NCI-H2171 treated with DMSO at 0.1 percent for 48 hours (cell line): ENCODE measurements around the gene NPFFR1.

ENCODE experiments used
- DNase-seq: peaks from one replicate; lab custom pipeline; 2025; lab: John Stamatoyannopoulos, UW

The NPFFR1 gene

GRCh38 chr10:70315276-70315675 is 31.5 kb upstream of the NPFFR1 start:
- no peak for DNase-seq

GRCh38 chr10:70312972-70313371 is 29.2 kb upstream of the NPFFR1 start:
- no peak for DNase-seq

GRCh38 chr10:70312249-70312648 is 28.4 kb upstream of the NPFFR1 start:
- no peak for DNase-seq

- DNase-seq, result no peak
These were observed 27.9 kb upstream of the NPFFR1 start for GRCh38 chr10:70311698-70312097.

GRCh38 chr10:70309661-70310060 is 25.9 kb upstream of the NPFFR1 start:
- no peak for DNase-seq

- no peak for DNase-seq
These were observed 24.6 kb upstream of the NPFFR1 start for GRCh38 chr10:70308121-70309060.

- DNase-seq, result no peak
These were observed 23.2 kb upstream of the NPFFR1 start for GRCh38 chr10:70306886-70307520.

GRCh38 chr10:70306181-70306705 is 22.4 kb upstream of the NPFFR1 start:
- no peak for DNase-seq

GRCh38 chr10:70303730-70304129 is 19.9 kb upstream of the NPFFR1 start:
- DNase-seq, result no peak

GRCh38 chr10:70302292-70302691 is 18.5 kb upstream of the NPFFR1 start:
- DNase-seq, result no peak

GRCh38 chr10:70300908-70301597 is 17.2 kb upstream of the NPFFR1 start:
- no peak for DNase-seq

GRCh38 chr10:70300461-70300860 is 16.7 kb upstream of the NPFFR1 start:
- DNase-seq, result no peak

- no peak for DNase-seq
These were observed 16.1 kb upstream of the NPFFR1 start for GRCh38 chr10:70299876-70300275.

- DNase-seq, result no peak
These were observed 14.6 kb upstream of the NPFFR1 start for GRCh38 chr10:70298393-70298792.

GRCh38 chr10:70297224-70297623 is 13.4 kb upstream of the NPFFR1 start:
- no peak for DNase-seq

GRCh38 chr10:70296406-70296899 is 12.6 kb upstream of the NPFFR1 start:
- DNase-seq, result no peak

- no peak for DNase-seq
These were observed 12.1 kb upstream of the NPFFR1 start for GRCh38 chr10:70295926-70296325.

- no peak for DNase-seq
These were observed 11.5 kb upstream of the NPFFR1 start for GRCh38 chr10:70295321-70295720.

GRCh38 chr10:70293169-70293843 is 9.5 kb upstream of the NPFFR1 start:
- no peak for DNase-seq

- no peak for DNase-seq
These were observed 8.2 kb upstream of the NPFFR1 start for GRCh38 chr10:70292004-70292403.

- DNase-seq, result no peak
These were observed 5.9 kb upstream of the NPFFR1 start for GRCh38 chr10:70289739-70290138.

- no peak for DNase-seq
These were observed 2.8 kb upstream of the NPFFR1 start for GRCh38 chr10:70286616-70287015.
